ENCODE measurements around the gene SLC12A5.

SLC12A5 gene

DNA sequence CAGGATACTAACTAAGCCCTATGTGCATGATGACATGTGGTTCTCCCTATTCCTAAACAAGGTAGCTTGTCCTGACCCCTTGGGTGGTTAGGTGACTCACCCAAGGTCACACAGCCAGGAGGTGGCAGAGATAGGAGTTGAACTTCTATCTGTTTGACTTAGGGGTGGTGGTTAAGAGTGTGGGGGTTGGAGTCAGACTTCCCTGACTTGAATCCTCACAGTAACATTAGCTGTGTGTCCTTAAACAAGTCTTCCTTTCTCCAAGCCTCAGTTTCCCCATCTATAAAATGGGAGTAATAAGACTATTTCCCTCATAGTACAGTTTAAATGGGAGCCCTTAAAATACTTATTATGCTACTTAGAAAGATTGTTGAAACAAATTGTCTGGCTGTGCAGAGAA lies 21.9 kb downstream of the SLC12A5 start:
- no peak overlapping the region for H3K4me3 ChIP-seq (ENCODE audit: control insufficient read depth, low read depth, low read length)
- no peak for TF ChIP-seq CTCF (IDR thresholded peaks at IDR 0.05; ENCODE audit: control insufficient read depth, insufficient read depth, low read depth, low read length, missing control alignments)
- no peak for DNase-seq (ENCODE audit: low read depth)

DNA sequence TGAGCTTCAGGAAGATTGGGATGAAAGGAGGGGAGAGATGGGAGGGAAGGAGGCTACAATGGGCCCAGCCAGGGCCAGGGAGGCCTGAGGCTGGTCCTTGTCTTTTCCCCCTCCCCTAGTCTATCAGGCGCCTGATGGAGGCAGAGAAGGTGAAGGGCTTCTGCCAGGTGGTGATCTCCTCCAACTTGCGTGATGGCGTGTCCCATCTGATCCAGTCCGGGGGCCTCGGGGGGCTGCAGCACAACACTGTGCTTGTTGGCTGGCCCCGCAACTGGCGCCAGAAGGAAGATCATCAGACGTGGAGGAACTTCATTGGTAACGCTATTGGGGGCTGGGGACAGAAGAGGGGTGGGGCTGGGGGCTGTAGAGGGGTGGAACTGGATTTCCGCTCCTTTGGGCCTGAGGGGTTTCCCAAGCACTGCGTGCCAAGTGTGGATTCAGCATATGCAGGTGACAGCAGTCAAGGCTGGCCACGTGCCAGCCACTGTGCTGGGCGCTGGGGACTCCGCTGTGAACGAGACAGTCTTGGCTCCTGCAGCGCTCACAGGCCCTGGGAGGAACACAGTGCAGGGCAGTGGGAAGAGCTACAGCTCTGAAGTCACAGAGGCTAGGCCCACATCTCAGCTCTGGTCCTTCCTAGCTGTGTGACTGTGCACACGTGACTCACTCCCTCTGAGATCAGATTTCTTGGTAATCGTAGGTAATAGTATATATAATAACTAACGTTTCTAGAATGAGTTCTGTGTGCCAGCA lies 22.7 kb downstream of the SLC12A5 start:
- DNase-seq (ENCODE audit: low read depth): no peak
- no peak overlapping the region for H3K4me3 ChIP-seq (ENCODE audit: control insufficient read depth, low read depth, low read length)
- TF ChIP-seq CTCF (IDR thresholded peaks at IDR 0.05; ENCODE audit: control insufficient read depth, insufficient read depth, low read depth, low read length, missing control alignments): no peak

DNA sequence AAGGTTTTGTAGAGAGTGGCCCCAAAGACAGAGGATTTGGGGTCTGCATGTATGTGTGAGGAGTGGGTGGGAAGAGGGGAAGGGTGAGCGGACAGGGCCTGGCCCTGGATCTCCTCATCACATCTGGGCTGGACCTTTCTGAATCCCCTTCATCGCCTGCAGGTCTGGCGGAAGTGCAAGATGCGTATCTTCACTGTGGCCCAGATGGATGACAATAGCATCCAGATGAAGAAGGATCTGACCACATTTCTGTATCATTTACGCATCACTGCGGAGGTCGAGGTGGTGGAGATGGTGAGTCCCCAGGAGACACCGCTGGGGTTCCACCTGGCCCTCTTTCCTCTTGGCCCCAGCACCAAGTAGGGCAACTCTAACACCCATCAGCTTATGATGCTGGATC lies 24.4 kb downstream of the SLC12A5 start:
- TF ChIP-seq CTCF (IDR thresholded peaks at IDR 0.05; ENCODE audit: control insufficient read depth, insufficient read depth, low read depth, low read length, missing control alignments): no peak
- no peak overlapping the region for H3K4me3 ChIP-seq (ENCODE audit: control insufficient read depth, low read depth, low read length)
- DNase-seq (ENCODE audit: low read depth): no peak

DNA sequence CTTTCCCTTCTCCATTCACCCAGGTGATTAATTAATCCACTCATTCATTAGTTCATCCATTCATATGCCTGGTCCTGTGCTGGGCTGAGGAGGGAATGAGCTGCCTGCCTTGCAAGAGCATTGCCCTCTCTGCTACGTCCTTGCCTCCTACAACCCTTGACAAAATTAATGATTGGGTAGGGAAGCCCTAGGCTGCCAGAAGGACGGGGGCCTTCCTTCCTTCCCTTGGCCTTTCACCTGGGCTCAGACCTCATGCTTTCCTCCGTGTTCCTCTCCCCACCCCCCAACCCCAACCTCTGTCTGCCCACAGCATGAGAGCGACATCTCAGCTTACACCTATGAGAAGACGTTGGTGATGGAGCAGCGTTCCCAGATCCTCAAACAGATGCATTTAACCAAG lies 25.6 kb downstream of the SLC12A5 start:
- no peak for TF ChIP-seq CTCF (IDR thresholded peaks at IDR 0.05; ENCODE audit: control insufficient read depth, insufficient read depth, low read depth, low read length, missing control alignments)
- DNase-seq (ENCODE audit: low read depth): no peak

DNA sequence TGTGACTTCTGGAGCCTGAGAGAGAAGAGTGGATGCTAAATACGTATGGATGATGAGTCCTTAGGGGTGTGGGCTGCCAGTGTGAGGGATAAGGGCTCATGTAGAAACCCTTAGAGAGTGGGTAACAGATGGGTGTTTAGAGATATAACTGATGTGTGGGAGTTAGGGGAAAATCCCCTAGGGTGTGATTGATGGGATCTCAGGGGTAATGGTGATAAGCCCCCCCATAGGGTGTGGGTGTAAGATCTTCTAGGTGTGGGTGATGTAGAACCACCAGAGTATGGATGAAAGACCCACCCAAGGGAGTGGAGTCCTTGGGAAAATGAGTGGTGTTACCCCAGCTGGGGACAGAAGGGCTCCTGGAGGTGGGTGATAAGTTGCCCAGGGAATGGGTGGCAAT lies 26.3 kb downstream of the SLC12A5 start:
- no peak for TF ChIP-seq CTCF (IDR thresholded peaks at IDR 0.05; ENCODE audit: control insufficient read depth, insufficient read depth, low read depth, low read length, missing control alignments)
- H3K4me3 ChIP-seq (ENCODE audit: control insufficient read depth, low read depth, low read length): no peak overlapping the region
- no peak for DNase-seq (ENCODE audit: low read depth)

More for the DNA sequence above, 25.6 kb downstream of the SLC12A5 start:
- no peak overlapping the region for H3K4me3 ChIP-seq (ENCODE audit: control insufficient read depth, low read depth, low read length)

DNA sequence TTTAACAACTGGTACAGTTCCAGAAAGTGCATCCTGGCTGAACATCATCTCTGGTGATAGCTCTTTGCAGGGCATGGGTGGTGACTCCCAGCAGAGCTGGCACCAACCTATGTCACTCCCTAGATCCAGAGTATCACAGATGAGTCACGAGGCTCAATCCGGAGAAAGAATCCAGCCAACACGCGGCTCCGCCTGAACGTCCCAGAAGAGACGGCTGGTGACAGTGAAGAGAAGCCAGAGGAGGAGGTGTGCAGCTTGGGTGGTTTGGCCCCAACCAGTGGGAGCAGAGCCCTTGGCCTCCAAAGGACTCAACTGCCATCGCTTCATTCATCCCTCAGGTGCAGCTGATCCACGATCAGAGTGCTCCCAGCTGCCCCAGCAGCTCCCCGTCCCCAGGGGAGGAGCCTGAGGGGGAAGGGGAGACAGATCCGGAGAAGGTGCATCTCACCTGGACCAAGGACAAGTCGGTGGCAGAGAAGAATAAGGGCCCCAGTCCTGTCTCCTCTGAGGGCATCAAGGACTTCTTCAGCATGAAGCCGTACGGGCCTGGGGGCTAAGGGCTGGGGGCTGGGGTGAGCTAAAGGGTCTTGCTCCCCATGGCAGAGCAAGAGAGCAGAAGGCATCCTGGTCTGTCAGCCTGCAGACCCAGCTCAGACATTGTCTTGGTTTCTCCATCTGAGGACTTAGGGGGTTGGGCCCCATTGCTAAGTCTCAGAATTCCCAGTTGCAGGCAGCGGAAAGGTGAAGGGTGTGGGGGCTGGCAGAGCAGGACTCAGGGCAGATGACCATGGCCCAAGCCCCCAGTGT lies 27.2 kb downstream of the SLC12A5 start:
- DNase-seq (ENCODE audit: low read depth): no peak
- no peak for TF ChIP-seq CTCF (IDR thresholded peaks at IDR 0.05; ENCODE audit: control insufficient read depth, insufficient read depth, low read depth, low read length, missing control alignments)
- H3K4me3 ChIP-seq (ENCODE audit: control insufficient read depth, low read depth, low read length): no peak overlapping the region

Data from AG09309 (cell line).